HG03175 (cell line): ENCODE measurements around the gene SNTG2.

ENCODE experiments used
- ATAC-seq: cut with Tn5 transposase; IDR thresholded peaks from one replicate; pipeline ENCODE4 v1.9.1; 2021; ENCODE audit warnings: mild to moderate bottlenecking, moderate library complexity; ENCODE audit not compliant: unreplicated experiment

The SNTG2 gene

GRCh38 chr2:1046067-1046466 lies 95.4 kb downstream of the SNTG2 start:
- no peak for ATAC-seq

- ATAC-seq: no peak
Measured at GRCh38 chr2:1047485-1047884, 96.8 kb downstream of the SNTG2 start.

GRCh38 chr2:1049691-1050090 lies 99.0 kb downstream of the SNTG2 start:
- no peak for ATAC-seq

GRCh38 chr2:1051075-1051474 lies 100.4 kb downstream of the SNTG2 start:
- ATAC-seq: no peak

- ATAC-seq: no peak
Measured at GRCh38 chr2:1052771-1053191, 102.1 kb downstream of the SNTG2 start.

GRCh38 chr2:1053786-1054185 lies 103.1 kb downstream of the SNTG2 start:
- no peak for ATAC-seq

GRCh38 chr2:1054399-1054798 lies 103.8 kb downstream of the SNTG2 start:
- no peak for ATAC-seq

GRCh38 chr2:1055014-1055595 lies 104.5 kb downstream of the SNTG2 start:
- ATAC-seq: no peak

- no peak for ATAC-seq
Measured at GRCh38 chr2:1060372-1060771, 109.7 kb downstream of the SNTG2 start.

- ATAC-seq: no peak
Measured at GRCh38 chr2:1060987-1061386, 110.3 kb downstream of the SNTG2 start.

GRCh38 chr2:1068241-1068640 lies 117.6 kb downstream of the SNTG2 start:
- no peak for ATAC-seq

GRCh38 chr2:1068822-1069221 lies 118.2 kb downstream of the SNTG2 start:
- ATAC-seq: no peak

GRCh38 chr2:1069847-1070246 lies 119.2 kb downstream of the SNTG2 start:
- no peak for ATAC-seq

- ATAC-seq: no peak
Measured at GRCh38 chr2:1070601-1071000, 120.0 kb downstream of the SNTG2 start.

GRCh38 chr2:1071650-1072049 lies 121.0 kb downstream of the SNTG2 start:
- ATAC-seq: no peak

- ATAC-seq: no peak
Measured at GRCh38 chr2:1072250-1072649, 121.6 kb downstream of the SNTG2 start.

- no peak for ATAC-seq
Measured at GRCh38 chr2:1077911-1078310, 127.3 kb downstream of the SNTG2 start.

GRCh38 chr2:1078326-1078725 lies 127.7 kb downstream of the SNTG2 start:
- ATAC-seq: no peak

- ATAC-seq: no peak
Measured at GRCh38 chr2:1079873-1080799, 129.5 kb downstream of the SNTG2 start.

GRCh38 chr2:1081451-1082225 lies 131.0 kb downstream of the SNTG2 start:
- ATAC-seq: no peak

- no peak for ATAC-seq
Measured at GRCh38 chr2:1082456-1083205, 132.0 kb downstream of the SNTG2 start.
